Myocyte (in vitro differentiated cells): ENCODE data around the gene ASIC3. TPM values are rescaled to one million over a fixed set of nuclear protein-coding genes. Genes with fewer than 3 reads are reported as not detected.

ENCODE experiments used
- DNase-seq: peaks from one replicate; pipeline ENCODE4 v3.0.0-alpha.2; 2012; ENCODE audit warnings: low read depth
- total RNA-seq: library from RNA; depleted of rRNA; stranded (reverse); fragments of >200 nt; gene quantifications from 2 replicates; pipeline ENCODE4 v1.2.3, GENCODE V29; 2014

The ASIC3 gene
- total RNA-seq, 1 donor from 2014 or later = 5.5 TPM

GRCh38 chr7:151069841-151070573, 21.7 kb downstream of the ASIC3 start:
- DNase-seq = no peak

- DNase-seq = no peak
These were observed 22.2 kb downstream of the ASIC3 start for GRCh38 chr7:151070574-151070960.

- DNase-seq = no peak
These were observed 22.9 kb downstream of the ASIC3 start for GRCh38 chr7:151071032-151071866.

- DNase-seq = no peak
These were observed 25.7 kb downstream of the ASIC3 start for GRCh38 chr7:151073990-151074389.

GRCh38 chr7:151074817-151075661, 26.7 kb downstream of the ASIC3 start:
- DNase-seq = no peak

- no peak for DNase-seq
These were observed 27.3 kb downstream of the ASIC3 start for GRCh38 chr7:151075662-151075971.

GRCh38 chr7:151075978-151076426, 27.7 kb downstream of the ASIC3 start:
- no peak for DNase-seq

- peak; percentile 43 for DNase-seq
These were observed 28.8 kb downstream of the ASIC3 start for GRCh38 chr7:151076863-151077704.

GRCh38 chr7:151077705-151078232, 29.4 kb downstream of the ASIC3 start:
- DNase-seq = no peak

GRCh38 chr7:151078233-151079040, 30.1 kb downstream of the ASIC3 start:
- DNase-seq = peak; percentile 34

- no peak for DNase-seq
These were observed 31.0 kb downstream of the ASIC3 start for GRCh38 chr7:151079199-151079910.

- peak; percentile 43 for DNase-seq
These were observed 31.8 kb downstream of the ASIC3 start for GRCh38 chr7:151080067-151080521.

GRCh38 chr7:151080522-151081169, 32.3 kb downstream of the ASIC3 start, which contains the start of gene FASTK:
FASTK (minus strand) TSS chr7:151080809; CDS start chr7:151080766, 43 bp downstream.
- peak; percentile 95 for DNase-seq

- peak; percentile 78 for DNase-seq
These were observed 33.1 kb downstream of the ASIC3 start for GRCh38 chr7:151081170-151082101.

GRCh38 chr7:151082141-151083070, 34.1 kb downstream of the ASIC3 start:
- no peak for DNase-seq
